ENCODE data around the gene PSMC5. TPM values are rescaled to one million over a fixed set of nuclear protein-coding genes. Genes with fewer than 3 reads are reported as not detected.
A peak's percentile ranks its signal among the peaks of the same experiment; 100 is the strongest.

The PSMC5 gene
- total RNA-seq, 2 experiments from 2014 or later = 119 to 155 TPM

DNA sequence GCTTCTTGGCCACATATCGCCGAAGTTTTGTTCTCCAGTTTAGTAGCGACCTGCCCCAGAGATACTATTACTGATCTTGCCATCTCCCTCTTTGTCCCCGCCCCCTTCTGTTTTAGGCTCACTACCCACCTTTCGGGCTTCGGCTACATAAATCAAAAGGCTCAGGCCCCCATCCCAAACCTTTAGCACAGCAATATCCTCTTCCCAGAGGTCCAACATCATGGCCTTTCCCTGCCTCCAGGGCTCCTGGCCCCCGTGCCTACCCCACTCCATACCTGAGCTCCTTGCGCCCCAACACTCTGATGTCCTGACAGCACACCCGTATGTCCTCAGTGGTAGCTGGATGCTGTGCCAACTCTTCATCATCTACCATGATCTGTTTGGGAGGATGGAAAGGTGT, 2.9 kb upstream of the PSMC5 start:
- CTCF ChIA-PET = interaction anchor here (1.2 to 2.7 kb wide), 4 partner anchors 10 to 25 kb away, joined by 3 to 12 read pairs (median 5); no protein-coding TSS in a partner anchor
- no peak for DNase-seq
- H3K9me3 Mint-ChIP-seq = no peaks in the 10 kb centered on the region
- POLR2A ChIA-PET = no interaction called here
- H3K27ac Mint-ChIP-seq = no peak overlapping the region
- no peak overlapping the region for H3K4me3 Mint-ChIP-seq
- peaks cover 68% of the 10 kb centered on the region for H3K36me3 Mint-ChIP-seq (ENCODE audit: low read depth)
- H3K27me3 Mint-ChIP-seq = no peaks in the 10 kb centered on the region
- peaks cover 52% of the 10 kb centered on the region for H3K4me1 Mint-ChIP-seq

DNA sequence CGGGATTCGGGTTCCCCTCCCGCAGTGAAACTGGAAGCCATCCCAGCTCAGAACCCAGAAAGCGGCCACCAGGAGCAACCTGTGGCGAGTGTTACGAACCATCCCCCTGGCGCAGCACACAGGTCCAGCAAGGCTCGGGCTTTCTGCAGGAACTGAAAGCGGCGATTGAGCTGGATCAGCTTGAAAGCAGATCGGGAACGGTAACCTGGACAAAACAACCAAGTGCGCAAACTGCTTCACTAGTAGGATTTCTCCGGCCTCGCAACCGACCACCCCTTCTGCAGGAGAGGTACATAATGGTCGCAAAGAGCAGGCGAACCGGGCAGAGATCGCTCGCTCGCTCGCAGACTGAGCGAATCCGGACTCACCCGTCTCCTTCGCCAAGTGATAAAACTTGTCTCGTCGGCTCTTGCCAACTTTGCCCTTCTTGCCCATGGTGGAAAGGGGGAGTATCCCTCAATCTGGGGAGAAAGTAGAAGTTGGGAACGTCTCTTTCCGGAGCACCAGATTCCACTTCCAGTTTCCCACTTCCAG, 696 bp upstream of the PSMC5 start:
- Mint-ChIP-seq H3K4me1 (peaks cover 70% of the 10 kb centered on the region), H3K4me3 (peak overlapping the region; percentile 95), H3K27me3 (no peaks in the 10 kb centered on the region), H3K27ac (peak overlapping the region; percentile 98), H3K9me3 (no peaks in the 10 kb centered on the region), H3K36me3 (ENCODE audit: low read depth) (peaks cover 73% of the 10 kb centered on the region)
- POLR2A ChIA-PET = interaction anchor here (0.6 to 1.4 kb wide), 5 partner anchors 12 to 205 kb away, joined by 3 to 4 read pairs (median 4); no protein-coding TSS in a partner anchor
- DNase-seq = no peak
- CTCF ChIA-PET = interaction anchor here (1.0 to 2.5 kb wide), 7 partner anchors 12 to 277 kb away, joined by 3 to 7 read pairs (median 4); partner anchors contain the start of gene SMARCD2

DNA sequence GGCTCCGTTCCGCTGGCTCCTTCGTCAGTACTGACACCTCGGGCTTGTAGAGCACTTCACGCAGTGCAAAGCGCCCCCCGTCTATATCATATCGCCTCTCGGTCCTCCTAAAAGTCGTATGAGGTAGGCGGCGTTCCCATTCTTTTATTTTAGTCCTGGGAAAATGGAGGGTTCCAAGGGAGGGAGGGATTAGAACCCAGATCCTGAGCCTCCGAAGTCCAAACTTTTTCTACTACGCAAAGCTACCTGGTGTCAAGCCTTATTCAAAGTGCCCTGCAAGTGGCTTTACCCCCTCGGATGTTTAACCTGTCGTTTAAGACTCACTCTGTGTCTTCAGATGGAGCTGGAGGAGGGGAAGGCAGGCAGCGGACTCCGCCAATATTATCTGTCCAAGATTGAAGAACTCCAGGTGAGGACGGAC, 580 bp downstream of the PSMC5 start:
- Mint-ChIP-seq H3K4me1 (peaks cover 76% of the 10 kb centered on the region), H3K4me3 (peak overlapping the region; percentile 95), H3K36me3 (ENCODE audit: low read depth) (peaks cover 70% of the 10 kb centered on the region), H3K27me3 (no peaks in the 10 kb centered on the region), H3K9me3 (no peaks in the 10 kb centered on the region), H3K27ac (peak overlapping the region; percentile 98)
- CTCF ChIA-PET = interaction anchor here (0.6 to 2.0 kb wide), 8 partner anchors 9 to 130 kb away, joined by 3 to 8 read pairs (median 3); partner anchors contain the start of gene CCDC47
- POLR2A ChIA-PET = no interaction called here
- DNase-seq = no peak

DNA sequence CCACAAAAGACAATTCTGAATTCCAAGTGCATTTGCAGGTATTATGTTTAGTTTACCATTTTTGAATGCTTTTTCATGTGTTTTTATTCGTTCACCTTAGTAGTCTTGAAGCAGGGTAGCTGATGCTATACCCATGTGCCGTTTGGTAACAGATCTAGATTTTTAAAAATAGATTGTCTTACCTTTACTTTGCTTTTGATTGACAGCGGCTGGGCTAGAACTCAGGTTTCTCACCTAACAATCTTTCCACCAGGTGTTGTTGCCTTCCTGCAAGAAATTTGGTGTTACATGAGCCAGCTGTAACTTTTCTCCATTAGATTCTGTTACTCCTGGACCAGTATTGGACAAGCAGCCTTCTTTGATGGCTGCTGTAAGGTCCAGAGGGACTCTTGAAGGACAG, 1.7 kb downstream of the PSMC5 start:
- Mint-ChIP-seq H3K4me3 (peak overlapping the region; percentile 95), H3K9me3 (no peaks in the 10 kb centered on the region), H3K27me3 (no peaks in the 10 kb centered on the region), H3K36me3 (ENCODE audit: low read depth) (peaks cover 70% of the 10 kb centered on the region), H3K27ac (no peak overlapping the region), H3K4me1 (peaks cover 72% of the 10 kb centered on the region)
- ChIA-PET CTCF (interaction anchor here (1.2 to 2.0 kb wide), 5 partner anchors 9 to 55 kb away, joined by 3 to 8 read pairs (median 6); partner anchors contain the start of gene CCDC47), POLR2A (interaction anchor here (0.8 kb wide), 1 partner anchor 10 kb away, joined by 3 read pairs; no protein-coding TSS in a partner anchor)
- no peak for DNase-seq

DNA sequence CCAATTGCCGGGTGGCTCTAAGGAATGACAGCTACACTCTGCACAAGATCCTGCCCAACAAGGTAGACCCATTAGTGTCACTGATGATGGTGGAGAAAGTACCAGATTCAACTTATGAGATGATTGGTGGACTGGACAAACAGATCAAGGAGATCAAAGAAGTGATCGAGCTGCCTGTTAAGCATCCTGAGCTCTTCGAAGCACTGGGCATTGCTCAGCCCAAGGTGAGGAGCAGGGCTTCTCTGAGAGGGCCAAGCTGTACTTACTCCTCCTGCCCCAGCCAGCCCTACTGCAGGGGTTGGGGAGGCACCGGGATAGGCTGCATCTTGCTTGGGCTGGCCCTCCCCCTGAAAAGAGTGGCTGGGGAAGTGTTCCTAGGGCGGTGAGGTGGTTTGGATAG, 3.0 kb downstream of the PSMC5 start:
- Mint-ChIP-seq H3K4me1 (peaks cover 68% of the 10 kb centered on the region), H3K9me3 (no peaks in the 10 kb centered on the region), H3K36me3 (ENCODE audit: low read depth) (peaks cover 69% of the 10 kb centered on the region), H3K27ac (no peak overlapping the region), H3K4me3 (no peak overlapping the region), H3K27me3 (no peaks in the 10 kb centered on the region)
- CTCF ChIA-PET = interaction anchor here (0.6 to 2.3 kb wide), 3 partner anchors 12 to 274 kb away, joined by 3 to 8 read pairs (median 3); partner anchors contain the start of gene SMARCD2
- DNase-seq = no peak
- POLR2A ChIA-PET = no interaction called here

DNA sequence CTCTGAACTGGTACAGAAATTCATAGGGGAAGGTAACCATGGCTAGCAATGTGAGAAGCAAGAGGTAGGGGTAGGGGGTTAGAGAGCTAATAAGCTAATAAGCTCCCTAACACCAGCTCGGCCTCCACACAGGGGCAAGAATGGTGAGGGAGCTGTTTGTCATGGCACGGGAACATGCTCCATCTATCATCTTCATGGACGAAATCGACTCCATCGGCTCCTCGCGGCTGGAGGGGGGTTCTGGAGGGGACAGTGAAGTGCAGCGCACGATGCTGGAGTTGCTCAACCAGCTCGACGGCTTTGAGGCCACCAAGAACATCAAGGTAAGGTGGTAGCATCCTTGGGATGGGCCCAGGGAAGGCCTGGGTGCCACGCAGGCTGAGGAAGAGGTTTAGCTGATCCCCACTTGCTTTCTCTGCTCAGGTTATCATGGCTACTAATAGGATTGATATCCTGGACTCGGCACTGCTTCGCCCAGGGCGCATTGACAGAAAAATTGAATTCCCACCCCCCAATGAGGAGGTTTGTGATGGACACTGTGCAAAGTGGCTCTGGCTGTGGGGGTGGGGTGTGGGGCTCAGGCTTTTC, 3.8 kb downstream of the PSMC5 start:
- ChIA-PET POLR2A (no interaction called here), CTCF (interaction anchor here (2.0 to 2.3 kb wide), 2 partner anchors 10 to 18 kb away, joined by 8 to 9 read pairs; no protein-coding TSS in a partner anchor)
- DNase-seq = no peak
- no peak overlapping the region for H3K4me3 Mint-ChIP-seq
- peaks cover 63% of the 10 kb centered on the region for H3K4me1 Mint-ChIP-seq
- H3K36me3 Mint-ChIP-seq (ENCODE audit: low read depth) = peaks cover 69% of the 10 kb centered on the region
- H3K27ac Mint-ChIP-seq = peak overlapping the region; percentile 77
- H3K27me3 Mint-ChIP-seq = no peaks in the 10 kb centered on the region
- H3K9me3 Mint-ChIP-seq = no peaks in the 10 kb centered on the region

DNA sequence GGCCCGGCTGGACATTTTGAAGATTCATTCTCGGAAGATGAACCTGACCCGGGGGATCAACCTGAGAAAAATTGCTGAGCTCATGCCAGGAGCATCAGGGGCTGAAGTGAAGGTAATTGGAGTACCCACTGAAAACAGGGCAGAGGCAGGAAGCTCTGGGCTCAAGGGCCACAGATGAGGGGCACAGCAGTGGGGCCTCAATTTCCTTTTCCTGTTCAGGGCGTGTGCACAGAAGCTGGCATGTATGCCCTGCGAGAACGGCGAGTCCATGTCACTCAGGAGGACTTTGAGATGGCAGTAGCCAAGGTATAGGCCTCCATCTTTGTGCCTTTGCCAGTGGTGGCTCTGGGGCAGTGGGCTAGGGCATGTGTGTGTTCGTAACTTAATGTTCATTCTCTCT, 4.3 kb downstream of the PSMC5 start:
- peaks cover 67% of the 10 kb centered on the region for H3K36me3 Mint-ChIP-seq (ENCODE audit: low read depth)
- H3K4me1 Mint-ChIP-seq = peaks cover 58% of the 10 kb centered on the region
- no peak for DNase-seq
- CTCF ChIA-PET = interaction anchor here (1.6 to 2.3 kb wide), 3 partner anchors 10 to 17 kb away, joined by 3 to 9 read pairs (median 8); no protein-coding TSS in a partner anchor
- H3K27ac Mint-ChIP-seq = peak overlapping the region; percentile 77
- H3K27me3 Mint-ChIP-seq = no peaks in the 10 kb centered on the region
- no peak overlapping the region for H3K4me3 Mint-ChIP-seq
- no peaks in the 10 kb centered on the region for H3K9me3 Mint-ChIP-seq
- POLR2A ChIA-PET = no interaction called here

DNA sequence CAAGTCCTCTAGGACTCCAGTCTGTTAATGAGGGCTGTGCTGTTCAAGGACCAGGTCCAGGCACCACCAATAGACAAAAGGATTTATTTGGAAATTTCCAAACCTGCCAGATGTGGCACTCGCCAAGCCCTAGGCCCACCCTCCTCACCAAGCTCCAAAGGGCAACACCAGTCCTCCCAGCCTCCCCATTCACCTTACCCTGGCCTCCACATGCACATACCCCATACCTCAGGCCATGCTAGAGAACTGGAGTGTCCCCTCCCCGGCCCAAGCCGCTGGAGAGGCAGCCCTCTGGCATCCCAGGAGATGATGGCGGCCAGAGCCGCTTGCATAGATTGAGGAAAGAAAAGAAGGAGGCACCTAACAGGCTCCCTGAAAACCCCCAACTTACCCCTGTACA, 4.8 kb downstream of the PSMC5 start:
- CTCF ChIA-PET = interaction anchor here (1.6 to 2.3 kb wide), 3 partner anchors 9 to 17 kb away, joined by 3 to 9 read pairs (median 8); no protein-coding TSS in a partner anchor
- Mint-ChIP-seq H3K4me1 (peaks cover 58% of the 10 kb centered on the region), H3K36me3 (ENCODE audit: low read depth) (peaks cover 69% of the 10 kb centered on the region)

DNA sequence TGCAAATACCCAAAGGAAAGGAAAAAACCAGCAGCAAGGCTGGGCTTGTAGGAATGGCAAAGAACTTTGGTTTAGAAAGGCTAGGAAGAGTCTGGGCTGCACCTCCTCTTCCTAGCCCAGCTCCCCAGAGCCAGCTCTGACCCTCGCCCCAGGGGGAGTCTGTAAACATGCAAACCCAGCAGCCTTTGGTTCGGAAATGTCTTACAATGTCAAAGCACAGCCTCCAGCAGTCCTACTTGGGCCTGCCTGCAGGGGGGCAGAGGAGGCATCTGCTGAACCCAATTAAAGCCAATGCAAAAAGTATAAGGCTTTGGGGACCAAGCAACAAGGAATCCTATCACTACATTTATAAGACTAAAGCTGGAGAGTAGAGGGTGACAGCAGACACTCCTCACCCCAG, 5.2 kb downstream of the PSMC5 start:
- no peaks in the 10 kb centered on the region for H3K9me3 Mint-ChIP-seq
- DNase-seq = no peak
- no peaks in the 10 kb centered on the region for H3K27me3 Mint-ChIP-seq
- peaks cover 70% of the 10 kb centered on the region for H3K36me3 Mint-ChIP-seq (ENCODE audit: low read depth)
- peak overlapping the region; percentile 77 for H3K27ac Mint-ChIP-seq
- CTCF ChIA-PET = interaction anchor here (0.5 to 2.0 kb wide), 3 partner anchors 9 to 22 kb away, joined by 3 to 9 read pairs (median 3); no protein-coding TSS in a partner anchor
- H3K4me3 Mint-ChIP-seq = no peak overlapping the region
- POLR2A ChIA-PET = no interaction called here
- H3K4me1 Mint-ChIP-seq = peaks cover 60% of the 10 kb centered on the region

More for the DNA sequence above, 4.8 kb downstream of the PSMC5 start:
- POLR2A ChIA-PET = no interaction called here
- peak overlapping the region; percentile 77 for H3K27ac Mint-ChIP-seq
- no peak overlapping the region for H3K4me3 Mint-ChIP-seq
- no peak for DNase-seq
- H3K9me3 Mint-ChIP-seq = no peaks in the 10 kb centered on the region
- no peaks in the 10 kb centered on the region for H3K27me3 Mint-ChIP-seq

DNA sequence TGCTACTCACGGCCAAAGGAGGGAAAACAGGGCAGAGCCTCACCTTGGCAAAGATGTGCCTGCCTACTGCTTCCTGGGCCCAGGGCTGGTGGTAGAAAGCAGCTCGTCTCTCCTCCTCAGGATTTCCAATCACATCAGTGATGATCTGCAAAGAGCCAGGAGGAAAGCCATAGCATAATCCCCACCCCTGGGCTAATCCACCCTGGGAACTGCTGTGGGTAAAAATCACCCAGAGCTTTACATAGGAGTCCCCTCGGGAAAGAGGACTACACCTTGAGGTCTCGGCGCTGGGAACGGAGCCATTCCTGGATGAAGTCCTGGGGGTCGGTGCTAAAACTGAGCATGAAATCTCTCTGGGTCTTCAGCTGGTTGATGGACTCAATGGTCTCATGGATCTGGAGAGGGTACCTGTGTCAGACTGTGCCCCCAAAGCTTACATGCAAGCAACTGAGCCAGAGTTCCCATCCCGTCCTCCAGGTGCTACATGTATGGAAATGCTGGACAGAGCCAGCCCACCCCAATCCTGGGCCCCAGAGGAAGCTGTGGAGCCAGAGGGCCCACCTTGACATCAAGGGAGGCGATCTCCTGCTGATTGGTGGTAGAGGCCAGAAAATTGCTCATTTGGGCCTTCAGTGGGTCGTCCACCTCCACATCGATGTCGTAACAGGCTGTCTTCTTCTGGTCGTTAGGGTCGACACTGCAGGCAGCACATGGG, 6.0 kb downstream of the PSMC5 start:
- H3K4me1 Mint-ChIP-seq = peaks cover 61% of the 10 kb centered on the region
- DNase-seq = no peak
- no peaks in the 10 kb centered on the region for H3K9me3 Mint-ChIP-seq
- no peak overlapping the region for H3K4me3 Mint-ChIP-seq
- ChIA-PET CTCF (interaction anchor here (0.5 to 8.7 kb wide), 6 partner anchors 8 to 191 kb away, joined by 3 to 47 read pairs (median 6); partner anchors contain the start of gene SMARCD2), POLR2A (no interaction called here)
- H3K27me3 Mint-ChIP-seq = no peaks in the 10 kb centered on the region
- peaks cover 69% of the 10 kb centered on the region for H3K36me3 Mint-ChIP-seq (ENCODE audit: low read depth)
- peak overlapping the region; percentile 50 for H3K27ac Mint-ChIP-seq

DNA sequence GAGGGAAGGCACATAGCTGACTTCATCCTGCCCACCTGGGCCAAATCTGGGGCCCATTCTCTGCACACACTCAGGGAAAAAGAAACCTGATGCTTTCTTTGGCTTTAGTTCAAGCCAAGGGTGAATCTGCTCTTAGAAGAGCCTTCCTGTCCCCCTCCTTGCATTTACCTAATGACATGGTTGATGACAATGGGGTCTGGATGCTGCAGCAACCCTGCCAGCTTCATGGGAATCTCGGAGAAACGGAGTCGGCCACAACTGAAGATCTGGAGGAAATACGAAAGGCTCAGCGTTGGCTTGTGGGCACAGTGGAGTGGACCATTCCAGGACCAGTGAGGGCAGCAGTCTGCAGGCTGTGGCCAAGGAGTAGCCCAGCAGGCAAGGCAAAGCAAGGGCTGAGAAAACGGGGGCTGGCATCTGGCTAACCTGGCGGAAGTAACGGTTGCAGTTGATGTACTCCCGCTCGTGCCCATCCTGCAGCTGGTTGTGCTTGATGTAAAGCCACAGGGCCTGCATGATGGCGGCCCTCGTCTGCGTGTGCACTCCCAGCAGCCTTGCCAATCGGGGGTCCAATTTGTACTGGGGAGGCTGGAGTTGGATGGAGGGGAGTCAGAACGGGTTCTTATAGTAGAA, 6.6 kb downstream of the PSMC5 start:
- no peak for DNase-seq
- H3K27ac Mint-ChIP-seq = no peak overlapping the region
- no peaks in the 10 kb centered on the region for H3K9me3 Mint-ChIP-seq
- H3K4me1 Mint-ChIP-seq = peaks cover 58% of the 10 kb centered on the region
- peaks cover 66% of the 10 kb centered on the region for H3K36me3 Mint-ChIP-seq (ENCODE audit: low read depth)
- ChIA-PET POLR2A (no interaction called here), CTCF (interaction anchor here (0.5 to 8.7 kb wide), 10 partner anchors 10 to 408 kb away, joined by 3 to 47 read pairs (median 4); partner anchors contain the start of genes CCDC47, DDX42 and SMARCD2)
- no peaks in the 10 kb centered on the region for H3K27me3 Mint-ChIP-seq
- no peak overlapping the region for H3K4me3 Mint-ChIP-seq

DNA sequence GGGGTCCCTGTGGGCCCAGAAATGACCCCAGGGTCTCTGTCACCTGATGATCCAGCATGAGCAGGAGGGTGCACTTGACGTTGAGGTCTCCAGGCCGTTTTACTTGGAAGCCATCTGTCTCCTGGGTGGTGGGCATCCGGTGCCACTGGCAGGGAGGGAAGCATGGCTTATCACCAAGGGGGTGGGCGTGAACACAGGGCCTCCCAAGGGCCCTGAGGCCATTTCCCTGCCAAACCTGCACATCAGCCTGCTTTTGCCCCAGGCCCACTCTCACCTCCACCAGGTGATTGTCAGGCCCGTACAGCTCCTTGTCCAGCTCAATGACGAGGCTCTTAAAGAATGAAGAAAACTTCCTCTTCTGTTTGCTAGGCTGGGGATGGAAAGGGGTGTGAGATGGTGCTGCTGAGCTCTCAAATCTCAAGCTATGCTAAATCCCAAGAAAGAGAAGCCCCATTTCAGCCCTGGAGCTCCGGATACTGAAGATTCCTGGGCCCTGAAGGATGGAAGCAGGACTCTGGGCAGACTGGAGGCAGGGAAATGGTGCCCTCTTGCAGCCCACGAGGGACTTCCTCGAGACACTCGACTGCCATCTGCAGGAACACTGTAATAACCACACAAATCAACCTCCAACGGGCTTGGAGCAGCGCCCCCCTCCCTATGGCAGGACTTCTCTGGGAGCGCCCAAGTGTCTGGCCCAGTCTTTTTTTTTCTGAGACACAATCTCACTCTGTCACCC, 7.4 kb downstream of the PSMC5 start:
- CTCF ChIA-PET = interaction anchor here (0.6 to 8.7 kb wide), 13 partner anchors 9 to 409 kb away, joined by 3 to 47 read pairs (median 4); partner anchors contain the start of genes CCDC47, DDX42 and SMARCD2
- Mint-ChIP-seq H3K27ac (peak overlapping the region; percentile 16), H3K27me3 (no peaks in the 10 kb centered on the region), H3K4me1 (peaks cover 57% of the 10 kb centered on the region), H3K36me3 (ENCODE audit: low read depth) (peaks cover 59% of the 10 kb centered on the region), H3K9me3 (no peaks in the 10 kb centered on the region), H3K4me3 (no peak overlapping the region)
- POLR2A ChIA-PET = no interaction called here
- DNase-seq = peak; percentile 73
